GM21390 (cell line): Measurements from ENCODE around the gene FRAS1.
"Not testable (repeated sequence)": the region's sequence is repeated elsewhere in the genome, so short reads cannot be mapped to it uniquely, and the experiment has no call there.

ENCODE experiments used
- ATAC-seq: cut with Tn5 transposase; IDR thresholded peaks from one replicate; pipeline ENCODE4 v1.9.1; 2021; ENCODE audit not compliant: unreplicated experiment

FRAS1 gene, protein sequence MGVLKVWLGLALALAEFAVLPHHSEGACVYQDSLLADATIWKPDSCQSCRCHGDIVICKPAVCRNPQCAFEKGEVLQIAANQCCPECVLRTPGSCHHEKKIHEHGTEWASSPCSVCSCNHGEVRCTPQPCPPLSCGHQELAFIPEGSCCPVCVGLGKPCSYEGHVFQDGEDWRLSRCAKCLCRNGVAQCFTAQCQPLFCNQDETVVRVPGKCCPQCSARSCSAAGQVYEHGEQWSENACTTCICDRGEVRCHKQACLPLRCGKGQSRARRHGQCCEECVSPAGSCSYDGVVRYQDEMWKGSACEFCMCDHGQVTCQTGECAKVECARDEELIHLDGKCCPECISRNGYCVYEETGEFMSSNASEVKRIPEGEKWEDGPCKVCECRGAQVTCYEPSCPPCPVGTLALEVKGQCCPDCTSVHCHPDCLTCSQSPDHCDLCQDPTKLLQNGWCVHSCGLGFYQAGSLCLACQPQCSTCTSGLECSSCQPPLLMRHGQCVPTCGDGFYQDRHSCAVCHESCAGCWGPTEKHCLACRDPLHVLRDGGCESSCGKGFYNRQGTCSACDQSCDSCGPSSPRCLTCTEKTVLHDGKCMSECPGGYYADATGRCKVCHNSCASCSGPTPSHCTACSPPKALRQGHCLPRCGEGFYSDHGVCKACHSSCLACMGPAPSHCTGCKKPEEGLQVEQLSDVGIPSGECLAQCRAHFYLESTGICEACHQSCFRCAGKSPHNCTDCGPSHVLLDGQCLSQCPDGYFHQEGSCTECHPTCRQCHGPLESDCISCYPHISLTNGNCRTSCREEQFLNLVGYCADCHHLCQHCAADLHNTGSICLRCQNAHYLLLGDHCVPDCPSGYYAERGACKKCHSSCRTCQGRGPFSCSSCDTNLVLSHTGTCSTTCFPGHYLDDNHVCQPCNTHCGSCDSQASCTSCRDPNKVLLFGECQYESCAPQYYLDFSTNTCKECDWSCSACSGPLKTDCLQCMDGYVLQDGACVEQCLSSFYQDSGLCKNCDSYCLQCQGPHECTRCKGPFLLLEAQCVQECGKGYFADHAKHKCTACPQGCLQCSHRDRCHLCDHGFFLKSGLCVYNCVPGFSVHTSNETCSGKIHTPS (N-terminal part only)

DNA sequence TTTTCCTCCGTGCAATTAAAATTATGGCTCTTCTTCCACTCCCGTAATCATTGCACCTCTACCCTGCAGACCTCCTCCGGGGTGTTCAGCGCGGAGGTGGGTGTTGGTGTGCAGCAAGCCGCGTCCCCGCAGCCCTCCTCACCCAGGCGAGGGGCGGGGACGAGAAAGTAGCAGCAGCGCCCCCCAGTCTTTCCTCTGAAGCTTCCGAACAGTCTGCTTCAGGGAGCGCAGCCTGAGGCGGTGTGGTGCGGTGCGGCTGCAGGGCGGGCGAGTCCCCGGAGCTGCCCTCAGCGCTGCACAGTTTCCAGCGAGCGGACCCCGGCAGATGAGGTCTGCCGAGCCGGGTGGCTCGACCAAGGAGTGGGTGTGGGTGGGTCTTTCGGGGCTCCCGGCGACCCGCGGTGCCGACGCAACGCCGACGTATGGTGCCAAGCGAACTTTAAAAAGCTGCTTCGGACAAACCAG, at the start of gene FRAS1:
Gene FRAS1, plus strand, starts transcription at position 189 of the 465 bp plus-strand sequence. CDS start 687 bp downstream, outside the sequence.
- ATAC-seq = peak; percentile 24

DNA sequence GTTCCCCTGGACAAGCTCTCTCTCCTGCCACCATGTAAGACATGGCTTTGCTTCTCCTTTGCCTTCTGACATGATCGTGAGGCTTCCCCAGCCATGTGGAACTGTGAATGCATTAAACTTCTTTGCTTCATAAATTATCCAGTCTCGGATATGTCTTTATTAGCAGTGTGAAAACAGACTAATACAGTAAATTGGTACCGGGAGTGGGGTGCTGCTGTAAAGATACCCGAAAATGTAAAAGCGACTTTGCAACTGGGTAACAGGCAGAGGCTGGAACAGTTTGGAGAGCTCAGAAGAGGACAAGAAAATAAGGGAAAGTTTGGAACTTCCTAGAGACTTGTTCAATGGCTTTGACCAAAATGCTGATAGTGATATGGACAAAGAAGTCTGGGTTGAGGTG, 46.1 kb upstream of the FRAS1 start:
- ATAC-seq = not testable (repeated sequence)

DNA sequence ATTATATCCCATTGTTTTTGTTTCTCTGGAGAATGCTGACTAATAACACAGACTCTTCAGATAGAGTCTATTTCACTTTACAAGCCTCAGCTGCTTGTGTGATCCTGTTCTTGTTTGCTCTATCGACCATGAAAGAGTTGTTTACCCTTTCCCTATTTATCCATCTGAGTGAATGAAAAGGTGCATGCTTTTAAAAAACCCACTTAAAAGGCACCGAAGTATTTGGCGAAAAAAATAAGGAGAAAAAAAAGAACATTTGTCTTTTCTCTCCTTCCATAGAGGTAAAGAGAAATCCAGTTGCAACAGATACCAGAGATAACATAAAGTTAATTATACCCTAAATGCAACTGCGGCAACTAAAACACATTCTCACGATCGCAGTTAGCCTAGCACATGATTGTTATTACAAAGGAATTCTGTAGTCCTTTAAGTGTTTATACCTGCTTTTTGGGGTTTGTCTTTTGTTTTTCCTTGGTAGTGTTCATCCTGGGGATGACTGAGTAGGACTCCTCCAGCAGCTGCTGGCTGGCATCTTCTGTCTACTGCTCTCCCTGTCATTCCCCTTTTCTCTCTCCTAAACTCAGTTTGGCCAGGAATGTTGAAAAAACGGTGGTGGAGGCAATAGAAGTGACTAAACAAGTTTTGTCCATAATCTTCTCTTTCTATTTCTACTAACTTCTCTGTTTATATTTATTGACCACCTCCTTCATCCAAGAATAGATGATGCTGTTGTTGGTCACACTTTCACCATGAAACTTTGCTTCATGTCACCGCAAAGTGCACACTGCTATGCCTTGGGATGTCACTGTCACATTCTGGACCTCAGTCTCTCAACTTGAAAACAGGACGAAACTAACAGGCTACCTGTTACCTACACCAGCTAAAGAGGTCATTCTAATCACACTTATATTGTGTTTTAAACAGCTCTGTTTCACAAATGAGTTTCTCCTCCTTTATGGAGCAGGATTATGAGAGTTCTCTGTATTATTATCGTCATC, 41.9 kb upstream of the FRAS1 start:
- ATAC-seq = no peak

DNA sequence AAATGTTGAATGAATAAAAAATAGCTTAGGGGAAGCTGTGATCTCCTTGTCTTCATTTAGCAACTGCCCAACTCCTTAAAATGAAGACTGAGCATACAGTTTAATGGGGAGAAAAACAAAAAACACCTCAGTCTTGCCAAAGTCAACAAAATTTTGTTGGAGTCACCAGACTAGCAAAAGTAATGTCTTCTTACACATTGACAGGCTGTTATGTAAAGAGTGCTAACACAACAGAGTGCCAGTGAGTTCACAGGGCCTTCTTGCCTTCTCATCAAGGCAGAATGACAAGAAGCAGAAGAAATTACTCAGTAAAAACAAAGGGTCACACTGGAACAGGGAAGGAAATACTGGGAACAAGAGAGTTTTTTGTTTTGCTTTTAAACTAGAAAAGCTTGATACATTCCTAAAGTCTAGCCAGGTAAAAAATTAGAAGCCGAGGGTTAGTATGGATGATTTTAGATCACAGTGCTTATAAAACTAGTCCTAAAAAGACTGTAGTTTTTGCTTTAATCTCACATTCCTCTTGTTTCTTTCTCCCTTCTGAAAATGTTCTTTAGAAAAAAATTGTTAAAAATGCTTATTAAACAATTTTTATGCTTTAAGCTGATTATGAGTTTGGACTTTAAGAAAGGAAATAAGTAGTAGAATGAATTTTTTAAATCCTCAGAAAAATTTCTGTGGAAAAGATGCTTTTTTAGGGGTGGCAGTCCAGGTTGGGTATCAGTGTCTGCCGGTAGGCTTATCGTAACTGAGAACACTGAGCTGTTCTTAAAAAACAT, 38.7 kb upstream of the FRAS1 start:
- no peak for ATAC-seq

DNA sequence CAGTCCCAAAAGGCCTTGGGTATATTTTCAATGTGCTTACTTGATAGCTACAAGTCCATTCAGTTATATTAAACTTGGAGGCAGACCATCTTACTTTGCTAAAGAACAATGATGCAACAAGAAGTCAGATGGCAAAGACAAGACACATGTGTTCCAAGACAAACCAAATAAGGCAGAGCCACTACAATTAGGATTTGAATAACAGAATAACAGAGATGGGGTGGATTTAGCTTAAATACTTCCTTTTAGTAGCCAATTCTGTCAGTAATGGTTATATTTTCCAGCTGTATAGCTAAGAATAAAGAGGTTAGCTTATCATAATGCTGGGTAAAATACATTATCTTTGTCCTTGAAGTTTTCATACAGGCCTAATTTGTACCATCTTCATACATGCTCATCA, 37.7 kb upstream of the FRAS1 start:
- no peak for ATAC-seq

DNA sequence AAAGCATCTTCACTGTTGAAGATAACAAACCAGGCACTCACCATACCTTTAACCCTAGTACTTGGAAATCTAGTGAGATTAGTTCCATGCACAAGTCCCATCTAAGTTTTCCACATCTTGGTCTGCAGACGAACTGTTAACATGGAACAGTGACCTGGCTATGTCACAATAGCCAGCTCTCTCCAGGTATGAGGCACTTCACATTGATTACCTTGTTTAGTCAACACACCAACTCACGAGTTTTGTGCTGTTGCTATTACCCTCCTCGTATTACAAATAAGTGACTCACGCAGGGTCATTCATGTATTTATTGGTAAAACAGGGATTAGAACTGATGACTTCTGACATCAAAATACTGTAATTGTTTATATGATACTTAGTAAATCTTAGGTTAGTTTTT, 36.4 kb upstream of the FRAS1 start:
- ATAC-seq = no peak

DNA sequence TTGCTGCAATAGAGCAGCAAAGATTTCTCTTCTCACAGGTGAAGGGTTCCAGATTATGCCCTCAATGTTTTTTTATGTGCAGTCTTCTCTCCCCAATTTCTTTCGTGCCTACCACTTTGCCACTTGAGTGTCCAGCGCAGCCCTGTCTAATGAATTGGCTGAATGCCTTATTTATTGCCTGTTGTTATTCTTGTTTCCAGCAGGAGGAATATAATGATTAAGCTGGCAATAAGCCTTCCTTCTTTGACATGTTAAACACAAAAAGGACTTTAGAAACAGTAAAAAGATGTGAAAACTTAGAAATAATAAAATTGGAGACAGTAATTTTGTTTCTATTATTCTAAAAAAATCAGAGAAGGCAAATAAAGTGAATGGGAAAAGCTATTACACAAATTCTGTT, 34.6 kb upstream of the FRAS1 start:
- ATAC-seq = no peak

DNA sequence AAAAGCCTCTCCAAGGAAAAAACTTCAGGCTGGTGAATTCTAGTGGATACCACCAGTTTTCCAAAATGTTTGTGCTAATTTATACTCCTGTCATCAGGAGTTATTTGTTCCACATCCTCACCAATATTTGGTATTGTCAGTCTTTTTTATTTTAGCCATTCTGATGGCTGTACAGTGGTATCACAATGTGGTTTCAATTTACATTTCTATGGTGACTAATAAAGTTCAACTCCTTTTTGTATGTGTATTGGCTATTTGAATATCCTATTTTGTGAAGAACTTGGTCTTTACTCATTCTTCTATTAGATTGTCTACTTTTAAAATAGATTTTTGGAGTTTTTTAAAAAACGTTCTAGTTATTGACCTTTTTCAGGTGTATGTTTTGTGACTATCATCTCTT, 33.0 kb upstream of the FRAS1 start:
- no peak for ATAC-seq

DNA sequence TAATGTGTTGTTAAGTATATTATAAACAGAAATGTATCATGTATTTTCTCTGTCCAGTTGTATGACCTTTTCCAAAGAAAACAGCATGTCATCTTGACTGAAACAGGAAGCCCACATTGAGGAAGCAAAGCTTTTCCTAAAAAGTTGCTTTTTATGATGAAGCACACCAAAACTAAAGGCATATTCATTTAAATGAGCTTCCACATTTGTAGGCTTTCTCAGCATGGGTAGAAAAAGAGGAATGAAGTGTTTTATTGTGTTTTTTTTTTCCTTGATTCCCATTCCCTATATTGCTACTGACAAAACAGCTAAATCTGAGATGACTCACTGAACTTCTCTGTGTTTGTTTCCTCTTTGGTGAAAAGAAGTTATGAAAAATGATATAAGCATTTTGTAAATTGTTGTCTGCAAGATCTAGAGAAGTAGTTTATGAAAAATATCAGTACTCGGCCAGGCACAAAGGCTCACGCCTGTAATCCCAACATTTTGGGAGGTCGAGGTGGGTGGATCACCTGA, 32.5 kb upstream of the FRAS1 start:
- no peak for ATAC-seq

DNA sequence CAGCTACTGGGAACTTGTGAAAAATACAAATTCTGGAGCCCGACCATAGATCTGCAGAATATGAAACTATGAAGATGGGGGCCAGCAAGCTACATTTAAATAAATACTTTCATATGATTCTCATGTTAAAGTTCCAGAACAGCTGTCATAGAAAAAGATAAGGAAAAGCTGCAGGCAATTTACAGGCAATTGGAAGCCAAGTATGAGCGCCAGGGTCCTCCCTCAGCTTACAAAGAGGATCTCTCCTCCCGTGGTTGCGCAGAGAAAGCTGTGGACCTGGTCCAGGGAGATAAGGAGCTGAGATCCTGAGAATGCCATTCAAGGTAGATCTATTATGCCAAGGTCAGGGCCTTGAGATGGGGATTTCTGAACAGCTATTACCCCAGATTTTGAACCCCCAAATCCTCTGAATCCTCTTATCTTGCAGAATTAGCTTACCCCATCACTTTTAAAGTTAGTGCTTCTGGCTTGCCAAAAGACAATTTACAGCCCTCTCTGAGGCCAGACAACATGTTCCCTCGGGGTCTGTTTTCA, 25.6 kb upstream of the FRAS1 start:
- no peak for ATAC-seq

DNA sequence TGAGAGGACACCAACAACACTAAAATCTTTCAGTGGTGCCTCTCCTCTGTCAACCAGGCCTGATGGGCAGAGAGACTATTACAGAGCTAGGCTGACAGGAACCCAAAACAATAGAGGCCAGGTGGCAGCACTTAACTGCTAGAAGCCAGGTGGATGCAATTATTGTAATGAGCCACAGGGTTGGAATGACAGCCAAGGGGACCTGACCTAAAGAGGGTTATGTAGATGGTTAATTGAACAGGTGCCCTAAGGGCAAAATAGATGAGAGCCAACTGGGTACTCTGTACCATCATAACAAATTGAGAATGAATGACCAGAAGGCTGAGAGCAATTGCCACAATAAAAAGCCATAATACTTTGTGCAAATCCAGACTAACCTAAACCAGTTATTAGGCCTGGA, 24.7 kb upstream of the FRAS1 start:
- ATAC-seq = no peak

DNA sequence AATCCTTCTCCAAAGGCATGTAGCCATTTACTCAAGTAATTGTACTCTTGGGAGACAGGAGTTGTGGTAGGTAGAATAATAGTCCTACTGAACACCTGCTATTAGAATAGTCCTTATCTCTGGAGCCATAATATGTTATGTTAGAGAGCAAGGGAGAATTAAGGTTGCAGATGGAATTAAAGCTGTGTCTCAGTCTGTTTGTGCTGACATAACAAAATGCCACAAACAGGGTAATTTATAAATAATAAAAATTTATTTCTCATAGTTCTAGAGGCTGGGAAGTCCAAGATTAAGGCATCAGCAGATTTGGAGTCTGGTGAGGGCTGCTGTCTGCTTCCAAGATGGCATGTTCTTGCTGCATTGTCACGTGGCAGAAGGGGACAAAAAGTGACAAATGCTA, 24.2 kb upstream of the FRAS1 start:
- ATAC-seq = no peak

DNA sequence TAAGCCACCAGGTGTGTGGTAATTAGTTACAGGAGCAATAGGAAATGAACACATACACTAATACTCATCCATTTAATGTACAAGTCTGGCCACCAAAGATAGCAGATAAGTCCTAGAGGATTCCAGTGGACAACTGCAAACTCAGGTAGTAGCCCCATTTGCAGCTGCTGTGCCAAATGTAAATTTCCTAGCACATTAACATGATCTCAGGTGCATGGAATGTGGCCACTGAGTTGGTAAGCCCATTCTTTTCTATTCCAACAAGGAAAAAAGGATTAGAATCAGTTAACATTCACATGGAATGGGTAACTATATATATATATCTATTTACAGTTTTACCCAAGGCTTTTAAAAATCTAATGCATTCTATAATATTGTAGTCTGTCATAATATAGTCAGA, 23.3 kb upstream of the FRAS1 start:
- ATAC-seq = no peak

DNA sequence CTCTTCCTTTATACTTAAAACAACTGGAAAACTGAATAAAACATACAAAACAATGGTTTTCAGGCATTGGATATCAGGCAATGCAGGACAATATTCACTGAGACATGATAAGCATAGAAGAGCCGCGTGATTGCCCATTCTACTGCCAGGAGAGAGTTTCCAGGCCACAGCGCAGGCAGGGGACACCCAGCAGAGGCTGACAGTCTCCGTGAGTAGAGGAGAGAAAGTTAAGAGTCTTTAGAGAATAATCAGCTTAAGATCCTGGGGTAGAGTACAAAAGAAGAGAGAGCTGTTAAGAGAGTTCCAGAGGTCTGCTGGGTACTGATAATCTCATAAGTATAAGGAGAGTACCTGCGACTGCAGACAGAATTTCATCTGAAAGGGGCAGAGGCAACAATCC, 18.4 kb upstream of the FRAS1 start:
- no peak for ATAC-seq

DNA sequence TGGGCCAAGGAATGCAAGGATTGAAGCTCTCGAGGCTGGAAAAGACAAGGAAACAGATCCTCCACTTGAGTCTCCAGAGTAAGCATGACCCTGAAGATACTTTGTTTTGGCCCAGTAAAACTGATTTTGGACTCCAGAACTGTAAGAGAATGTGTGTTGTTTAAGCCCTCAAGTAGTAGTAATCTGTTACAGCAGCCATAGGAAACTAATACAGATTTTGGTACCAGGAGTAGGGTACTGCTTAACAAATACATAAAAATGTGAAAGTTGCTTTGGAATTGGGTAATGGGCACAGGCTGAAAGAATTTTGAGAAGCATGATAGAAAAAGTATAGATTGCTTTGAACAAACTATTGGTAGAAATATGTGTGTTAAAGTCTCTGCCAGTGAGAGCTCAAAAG, 17.4 kb upstream of the FRAS1 start:
- no peak for ATAC-seq

DNA sequence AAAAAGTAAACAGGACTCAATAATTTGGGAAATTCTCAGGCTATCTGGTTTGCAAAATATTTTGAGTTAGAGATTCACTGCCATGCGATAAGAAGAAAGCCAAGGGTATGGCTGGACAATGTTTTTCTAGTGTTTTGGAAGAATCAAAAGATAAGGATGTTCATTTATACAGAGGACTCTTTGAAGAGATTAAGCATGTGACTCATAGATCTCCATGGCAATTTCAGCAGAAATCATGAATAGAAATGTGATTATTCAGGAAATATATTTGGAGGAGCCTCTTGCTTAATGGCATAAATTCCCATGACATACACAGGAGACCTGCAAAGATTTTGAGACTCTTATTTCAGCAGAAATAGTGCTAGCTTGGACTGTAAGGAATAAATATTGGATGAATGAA, 16.7 kb upstream of the FRAS1 start:
- no peak for ATAC-seq

DNA sequence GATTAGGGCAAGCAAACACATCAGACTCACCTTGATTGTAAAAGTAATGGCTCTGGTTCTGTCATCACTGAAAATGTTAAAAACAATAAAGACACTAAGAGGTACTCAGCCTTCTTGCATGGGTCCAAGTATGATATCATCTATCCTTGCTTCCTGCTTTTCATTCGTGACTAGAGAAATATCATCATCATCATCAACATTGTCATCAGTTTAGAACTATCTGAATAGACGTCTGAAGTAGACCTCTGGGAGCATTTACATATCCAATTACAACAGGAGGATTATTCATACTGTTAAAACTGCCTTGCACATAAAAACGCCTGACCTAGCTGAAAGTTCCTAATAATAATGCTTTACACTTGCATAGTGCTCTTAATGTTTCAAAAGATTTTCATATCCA, 9.8 kb upstream of the FRAS1 start:
- ATAC-seq = no peak

DNA sequence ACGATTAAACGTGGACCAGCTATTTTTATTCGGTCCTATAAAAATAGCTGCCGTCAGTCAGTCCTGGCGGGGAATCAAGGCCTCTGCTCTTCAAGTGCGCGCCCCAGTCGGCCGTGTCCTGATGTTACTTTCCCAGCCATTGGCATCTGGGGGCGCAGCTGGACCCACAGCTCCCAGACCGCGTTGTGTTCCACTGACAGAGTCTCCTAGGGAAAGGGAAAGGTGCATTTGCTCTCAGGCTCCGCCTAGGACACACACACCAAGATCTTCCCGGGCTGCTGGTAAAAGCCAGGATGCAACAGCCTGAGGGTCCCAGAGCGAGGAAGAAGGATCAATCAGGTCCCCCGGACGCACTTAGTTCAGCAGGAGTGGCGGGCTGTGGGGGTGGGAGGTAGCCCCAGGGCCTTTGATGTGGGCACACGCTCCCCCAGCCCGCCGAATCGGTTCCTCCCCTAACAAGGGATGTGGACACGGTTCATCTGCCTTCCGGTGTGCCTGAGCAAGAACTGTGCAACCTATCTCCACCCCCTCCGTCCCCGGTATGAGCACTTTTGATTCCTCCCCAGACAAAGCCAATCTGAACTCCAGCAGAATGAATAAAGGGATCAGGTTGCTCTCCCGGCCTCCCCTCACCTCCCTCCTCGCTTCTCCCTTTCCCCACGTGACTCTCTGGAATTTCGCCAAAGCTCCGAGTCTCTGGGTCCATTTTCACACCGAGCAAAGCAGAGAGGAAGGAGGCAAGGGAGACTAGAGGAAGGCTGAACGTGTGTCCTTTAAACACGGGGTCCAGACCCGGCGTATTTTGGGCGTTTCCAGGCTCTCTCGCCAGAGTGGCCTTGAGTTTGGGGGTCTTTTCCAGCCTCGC, 626 bp upstream of the FRAS1 start:
- ATAC-seq = peak; percentile 53
